HepG2 (cell line): Measurements from ENCODE around the gene APOD. TPM values are rescaled to one million over a fixed set of nuclear protein-coding genes. Genes with fewer than 3 reads are reported as not detected.

ENCODE experiments used
- ATAC-seq: fragments of 200-7000 bp; cut with Tn5 transposase; 3 replicates; pipeline ENCODE4 v1.9.1; 2020; ENCODE audit warnings: mild to moderate bottlenecking, moderate library complexity
- BruUV-seq: library from RNA; stranded (reverse); fragments of 400-500 nt; replicated peaks from 2 replicates; lab custom pipeline; 2021; lab: Mats Ljungman, UMichigan
- CTCF ChIA-PET: fragments of 300-600 bp; formaldehyde crosslinking; extraction: SDS; loops from one replicate; lab custom pipeline; 2021; ENCODE audit warnings: low total read pairs, inconsistent platforms, low intra/inter-chr PET ratio; lab: Yijun Ruan, JAX
- POLR2A ChIA-PET: fragments of 350-600 bp; sonication (Branson Sonifier 250); formaldehyde crosslinking; loops from one replicate; lab custom pipeline; 2020; ENCODE audit warnings: antibody characterized with exemption, inconsistent platforms; lab: Yijun Ruan, JAX
- DNase-seq: peaks from one replicate; pipeline ENCODE4 v3.0.0-alpha.2; 2015; ENCODE audit warnings: low spot score
- FAIRE-seq: peaks from 3 replicates; lab custom pipeline; 2011; peaks lifted over from hg19 to GRCh38; lab: Jason Lieb, UNC
- H2AFZ ChIP-seq: one replicate; pipeline ENCODE4 v1.6.1; 2011; ENCODE audit warnings: low read length, inconsistent platforms
- H3K27ac ChIP-seq: fragments of 300-600 bp; 3 replicates; pipeline ENCODE4 v1.8.0; 2011; ENCODE audit warnings: mixed run types, mild to moderate bottlenecking, mixed read lengths, low read length, inconsistent platforms; ENCODE audit not compliant: insufficient read depth; ENCODE audit errors: extremely low read length
- H3K27me3 ChIP-seq, 2 experiments: fragments of 200-600 bp in 1 of 2; 2 replicates in 1 of 2; 3 replicates in 1 of 2; pipeline versions ENCODE4 v1.6.0 to v1.8.0; 2011; ENCODE audit warnings: low read length in 2 of 2, mild to moderate bottlenecking in 2 of 2, moderate library complexity in 2 of 2, inconsistent platforms in 1 of 2; ENCODE audit not compliant: insufficient read depth in 2 of 2, control insufficient read depth in 1 of 2
- H3K36me3 ChIP-seq, 2 experiments: fragments of 200-600 bp in 1 of 2; replicated peaks in 1 of 2; 2 replicates in 1 of 2; 3 replicates in 1 of 2; pipeline versions ENCODE4 v1.5.1 to v1.8.0; 2011; ENCODE audit warnings: low read length in 2 of 2, inconsistent platforms in 1 of 2; ENCODE audit not compliant: insufficient read depth in 2 of 2, control insufficient read depth in 1 of 2
- H3K4me1 ChIP-seq: 2 replicates; pipeline ENCODE4 v1.5.1; 2012; ENCODE audit warnings: low read length, inconsistent platforms; ENCODE audit not compliant: insufficient read depth
- H3K4me2 ChIP-seq: 2 replicates; pipeline ENCODE4 v1.6.0; 2011; ENCODE audit warnings: low read depth, low read length, inconsistent platforms
- H3K4me3 ChIP-seq, 3 experiments: fragments of 200-600 bp in 1 of 3; sonication (generic), shearing (Covaris generic) in 1 of 3; replicated peaks in 1 of 3; 2 replicates each; pipeline ENCODE4 v1.5.1; 2011 to 2016; ENCODE audit warnings: low read length in 3 of 3, inconsistent platforms in 2 of 3, low read depth in 2 of 3, mild to moderate bottlenecking in 2 of 3, control low read depth in 1 of 3, mixed read lengths in 1 of 3; ENCODE audit not compliant: insufficient read depth in 1 of 3
- H3K79me2 ChIP-seq: one replicate; pipeline ENCODE4 v1.6.1; 2011; ENCODE audit warnings: low read length, inconsistent platforms; ENCODE audit not compliant: insufficient read depth
- H3K9ac ChIP-seq: 2 replicates; pipeline ENCODE4 v1.6.0; 2011; ENCODE audit warnings: mild to moderate bottlenecking, low read depth, low read length, inconsistent platforms; ENCODE audit not compliant: insufficient read depth
- H3K9me3 ChIP-seq: 2 replicates; pipeline ENCODE4 v1.5.1; 2012; ENCODE audit warnings: mild to moderate bottlenecking, low read length
- H4K20me1 ChIP-seq: 2 replicates; pipeline ENCODE4 v1.6.0; 2011; ENCODE audit warnings: inconsistent platforms, mild to moderate bottlenecking, low read length, moderate library complexity; ENCODE audit not compliant: insufficient read depth
- ARID5B ChIP-seq: IDR thresholded peaks from 2 replicates; pipeline ENCODE4 v1.4.0; 2020; ENCODE audit warnings: mild to moderate bottlenecking, missing genetic modification reagents
- FOXJ3 ChIP-seq: sonication (generic); formaldehyde crosslinking; IDR thresholded peaks from 2 replicates; pipeline ENCODE4 v1.4.0; 2020; ENCODE audit warnings: missing genetic modification reagents, mild to moderate bottlenecking, borderline replicate concordance
- HES4 ChIP-seq: sonication (generic); formaldehyde crosslinking; IDR thresholded peaks from 2 replicates; pipeline ENCODE4 v1.9.0; 2021; ENCODE audit warnings: mild to moderate bottlenecking, missing genetic modification reagents, borderline replicate concordance
- MAF1 ChIP-seq: sonication (generic); formaldehyde crosslinking; IDR thresholded peaks from 2 replicates; pipeline ENCODE4 v1.5.0; 2020; ENCODE audit warnings: missing genetic modification reagents, borderline replicate concordance
- NCOA1 ChIP-seq: sonication (generic); formaldehyde crosslinking; IDR thresholded peaks from 2 replicates; pipeline ENCODE4 v1.9.0; 2021; ENCODE audit warnings: missing genetic modification reagents
- NR2F2 ChIP-seq: IDR thresholded peaks from 2 replicates; pipeline ENCODE4 v1.6.1; 2012; ENCODE audit warnings: low read depth, inconsistent platforms, borderline replicate concordance
- SMC3 ChIP-seq: IDR thresholded peaks from 2 replicates; pipeline ENCODE4 v1.6.1; 2011; ENCODE audit warnings: low read length, improper control_type of control experiment
- ZNF160 ChIP-seq: sonication (generic); formaldehyde crosslinking; IDR thresholded peaks from 2 replicates; pipeline ENCODE4 v1.8.0; 2022; ENCODE audit warnings: mild to moderate bottlenecking, inconsistent platforms, missing genetic modification reagents
- ZNF652 ChIP-seq: IDR thresholded peaks from 2 replicates; pipeline ENCODE4 v1.6.1; 2016; ENCODE audit warnings: low read depth, borderline replicate concordance
- WGBS: methylation state at CpG from one replicate; pipeline ENCODE4 v1.1.6; 2017; ENCODE audit warnings: low lambda C conversion rate; 5-methylcytosine and 5-hydroxymethylcytosine counted together
- in situ Hi-C: cut with HindIII; loops from 2 replicates; pipeline ENCODE4 v1.10.0; 2017; ENCODE audit warnings: low pct_unique_long_range_greater_than_20kb; ENCODE audit not compliant: extremely low pct_ligation_motif_present
- intact Hi-C: fragments of 100-400 bp; cut with micrococcal nuclease; formaldehyde crosslinking; loops from one replicate; pipeline ENCODE4 v1.10.0; 2022; ENCODE audit not compliant: unreplicated experiment
- polyA plus RNA-seq, 8 experiments: library from polyadenylated mRNA; depleted of rRNA in 3 of 8; stranded (reverse) in 7 of 8; unstranded in 1 of 8; fragments of >200 nt; fragmentation: Illumina TruSeq in 4 of 8; extraction: Trizol in 4 of 8; gene quantifications; 2 replicates each; pipeline versions ENCODE4 v1.2.1 to v1.2.3, GENCODE V29; 2011 to 2016; ENCODE audit warnings: low read depth in 4 of 8, missing spikeins in 1 of 8, mixed read lengths in 1 of 8; ENCODE audit not compliant: insufficient read depth in 1 of 8
- total RNA-seq, 5 experiments: library from RNA; depleted of rRNA; stranded (reverse); fragments of >200 nt; fragmentation: Illumina TruSeq; extraction: Trizol; gene quantifications; 2 replicates each; pipeline ENCODE4 v1.2.3, GENCODE V29; 2016; ENCODE audit warnings: low read depth in 1 of 5
- TF ChIP-seq, protein P1 (sequence below): sonication (generic); formaldehyde crosslinking; IDR thresholded peaks from 2 replicates; pipeline ENCODE4; 2020; ENCODE audit warnings: missing genetic modification reagents, mild to moderate bottlenecking, borderline replicate concordance

APOD gene
- total and polyA plus RNA-seq, 2 of the 13 experiments (the other 11 are each of a cell fraction or from before 2014, with no cell fraction given): not detected

DNA sequence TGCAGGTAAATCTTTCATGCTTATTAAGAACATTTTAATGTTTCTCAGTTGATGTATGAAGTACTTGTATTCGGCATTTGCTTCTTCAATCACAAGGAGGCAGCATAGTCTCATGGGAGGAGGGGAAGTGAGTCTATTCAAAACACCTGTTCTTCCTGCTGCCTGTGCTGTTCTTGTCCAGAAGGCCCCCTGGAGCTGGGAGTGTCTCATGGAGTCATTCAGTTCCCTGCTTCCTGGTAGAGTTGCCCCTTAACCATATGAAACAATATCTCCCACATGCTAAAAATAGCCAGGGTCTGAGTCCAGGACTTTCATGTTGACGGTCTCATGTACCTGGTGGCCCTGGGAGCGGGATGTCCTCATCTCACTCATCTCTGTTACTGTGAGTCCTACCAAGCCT lies 25.1 kb downstream of the APOD start (continued):
- TF ChIP-seq, protein P1, sequence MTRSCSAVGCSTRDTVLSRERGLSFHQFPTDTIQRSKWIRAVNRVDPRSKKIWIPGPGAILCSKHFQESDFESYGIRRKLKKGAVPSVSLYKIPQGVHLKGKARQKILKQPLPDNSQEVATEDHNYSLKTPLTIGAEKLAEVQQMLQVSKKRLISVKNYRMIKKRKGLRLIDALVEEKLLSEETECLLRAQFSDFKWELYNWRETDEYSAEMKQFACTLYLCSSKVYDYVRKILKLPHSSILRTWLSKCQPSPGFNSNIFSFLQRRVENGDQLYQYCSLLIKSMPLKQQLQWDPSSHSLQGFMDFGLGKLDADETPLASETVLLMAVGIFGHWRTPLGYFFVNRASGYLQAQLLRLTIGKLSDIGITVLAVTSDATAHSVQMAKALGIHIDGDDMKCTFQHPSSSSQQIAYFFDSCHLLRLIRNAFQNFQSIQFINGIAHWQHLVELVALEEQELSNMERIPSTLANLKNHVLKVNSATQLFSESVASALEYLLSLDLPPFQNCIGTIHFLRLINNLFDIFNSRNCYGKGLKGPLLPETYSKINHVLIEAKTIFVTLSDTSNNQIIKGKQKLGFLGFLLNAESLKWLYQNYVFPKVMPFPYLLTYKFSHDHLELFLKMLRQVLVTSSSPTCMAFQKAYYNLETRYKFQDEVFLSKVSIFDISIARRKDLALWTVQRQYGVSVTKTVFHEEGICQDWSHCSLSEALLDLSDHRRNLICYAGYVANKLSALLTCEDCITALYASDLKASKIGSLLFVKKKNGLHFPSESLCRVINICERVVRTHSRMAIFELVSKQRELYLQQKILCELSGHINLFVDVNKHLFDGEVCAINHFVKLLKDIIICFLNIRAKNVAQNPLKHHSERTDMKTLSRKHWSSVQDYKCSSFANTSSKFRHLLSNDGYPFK (CRISPR knock-in tag): no peak
- TF ChIP-seq FOXJ3 (CRISPR knock-in tag) (no peak), NCOA1 (CRISPR knock-in tag) (no peak), SMC3 (peak; percentile 44; the same call in 1 of the 2 replicates), ZNF160 (CRISPR knock-in tag) (no peak)

GRCh38 chr3:195557322-195557721 lies 26.4 kb downstream of the APOD start:
- peak; percentile 71 for TF ChIP-seq ARID5B (CRISPR knock-in tag)
- TF ChIP-seq ZNF652 (CRISPR knock-in tag): peak; percentile 53; the same call in 1 of the 2 replicates
- TF ChIP-seq HES4 (CRISPR knock-in tag): no peak
- no peak for TF ChIP-seq MAF1 (CRISPR knock-in tag)
- TF ChIP-seq NR2F2: 0 out of 2 replicates have a peak, but pooled peaks have one; percentile 18
- Histone ChIP-seq H3K9ac (no peak overlapping the region), H3K79me2 (no peaks in the 10 kb centered on the region), H4K20me1 (no peaks in the 10 kb centered on the region), H3K9me3 (no peaks in the 10 kb centered on the region), H3K4me3 (no peak overlapping the region; a peak in 1 of 6 replicates), H3K36me3 (no peaks in the 10 kb centered on the region), H3K27me3 (0 out of 5 replicates have a peak, but pooled peaks cover 0 to 2% of the 10 kb centered on the region in 2 experiments), H3K4me1 (peaks cover 49% of the 10 kb centered on the region), H2AFZ (no peak overlapping the region), H3K4me2 (peak overlapping the region; percentile 50), H3K27ac (no peak overlapping the region)
- FAIRE-seq (peak; percentile 72), ATAC-seq (peak; percentile 64), DNase-seq (peak; percentile 40)
- in situ Hi-C loops (no loop called here), intact Hi-C loops (loop anchor here (1.0 kb wide), 1 partner anchor 33 kb away; no protein-coding TSS in a partner anchor)
- POLR2A ChIA-PET: interaction anchor here (2.4 kb wide), 1 partner anchor 15 kb away, joined by 9 read pairs; the partner anchor contains the start of gene PPP1R2
- WGBS: 10% methylated on average over 4 of the region's 4 CpGs
- CTCF ChIA-PET: no interaction called here
- BruUV-seq: no TSS peak
